A673 (cell line): ENCODE results near the gene TTLL5.

Experiments used
- CTCF ChIP-seq: fragments of 300-800, 200-600 bp; sonication (generic); conservative IDR thresholded peaks from 2 replicates; pipeline ENCODE4 v1.5.1; 2017; ENCODE audit warnings: low read depth, mild to moderate bottlenecking, antibody characterized with exemption, low read length, moderate library complexity, mixed read lengths
- EZH2 ChIP-seq: fragments of 200-600 bp; sonication (generic); IDR thresholded peaks from 2 replicates; pipeline ENCODE4 v1.6.1; 2017; ENCODE audit warnings: borderline replicate concordance, low read depth, mild to moderate bottlenecking, mixed read lengths, antibody characterized with exemption, low read length; ENCODE audit not compliant: poor library complexity, severe bottlenecking

GRCh38 chr14:75702122-75702521 lies 41.1 kb downstream of the TTLL5 start:
- no peak for TF ChIP-seq CTCF
- TF ChIP-seq EZH2, result no peak
